ENCODE data around the gene ACADVL. TPM values are rescaled to one million over a fixed set of nuclear protein-coding genes. Genes with fewer than 3 reads are reported as not detected.

The ACADVL gene
- total RNA-seq, 1 donor from 2014 or later: 86.7 TPM

GRCh38 chr17:7222972-7223292, 3.2 kb downstream of the ACADVL start:
- Histone ChIP-seq H3K79me2 (ENCODE audit: low read depth) (peaks cover under 1% of the 10 kb centered on the region), H3K9ac (no peak overlapping the region), H3K4me1 (peaks cover 22% of the 10 kb centered on the region), H3K27me3 (no peaks in the 10 kb centered on the region), H3K27ac (no peak overlapping the region), H3K36me3 (no peaks in the 10 kb centered on the region), H3K4me2 (no peak overlapping the region), H2AFZ (replicated peaks) (no peak overlapping the region), H3K4me3 (no peak overlapping the region), H3F3A (ENCODE audit: low read depth) (peaks cover 51% of the 10 kb centered on the region), H4K20me1 (ENCODE audit: low read depth) (peaks cover 53% of the 10 kb centered on the region), H3K9me3 (ENCODE audit: low read depth) (no peaks in the 10 kb centered on the region)
- Mint-ChIP-seq H3K36me3 (peaks cover 22% of the 10 kb centered on the region), H3K27me3 (ENCODE audit: insufficient read depth, low read depth) (peaks cover 14% of the 10 kb centered on the region), H3K4me1 (peaks cover 34% of the 10 kb centered on the region), H3K27ac (no peak overlapping the region), H3K4me3 (peak overlapping the region; percentile 30), H3K9me3 (no peaks in the 10 kb centered on the region)
- DNase-seq (ENCODE audit: low spot score): no peak
- TF ChIP-seq EZH2 (IDR thresholded peaks at IDR 0.05) (no peak), CTCF (IDR thresholded peaks at IDR 0.05) (no peak), EZH2phosphoT487 (IDR thresholded peaks at IDR 0.05) (no peak)

GRCh38 chr17:7223375-7223774, 3.6 kb downstream of the ACADVL start:
- Histone ChIP-seq H3K27ac (no peak overlapping the region), H3K9ac (no peak overlapping the region), H3K36me3 (no peaks in the 10 kb centered on the region), H3K79me2 (ENCODE audit: low read depth) (no peaks in the 10 kb centered on the region), H3K27me3 (no peaks in the 10 kb centered on the region), H3K4me3 (no peak overlapping the region), H2AFZ (replicated peaks) (no peak overlapping the region), H3F3A (ENCODE audit: low read depth) (peaks cover 46% of the 10 kb centered on the region), H4K20me1 (ENCODE audit: low read depth) (peaks cover 56% of the 10 kb centered on the region), H3K9me3 (ENCODE audit: low read depth) (no peaks in the 10 kb centered on the region), H3K4me2 (no peak overlapping the region), H3K4me1 (peaks cover 18% of the 10 kb centered on the region)
- H3K27ac Mint-ChIP-seq: peak overlapping the region; percentile 72
- TF ChIP-seq CTCF (IDR thresholded peaks at IDR 0.05) (no peak), EZH2phosphoT487 (IDR thresholded peaks at IDR 0.05) (no peak), EZH2 (IDR thresholded peaks at IDR 0.05) (no peak)
- no peak for DNase-seq (ENCODE audit: low spot score)
- peak overlapping the region; percentile 36 for H3K4me3 Mint-ChIP-seq
- peaks cover 25% of the 10 kb centered on the region for H3K36me3 Mint-ChIP-seq
- H3K4me1 Mint-ChIP-seq: peaks cover 30% of the 10 kb centered on the region
- H3K27me3 Mint-ChIP-seq (ENCODE audit: insufficient read depth, low read depth): peaks cover 14% of the 10 kb centered on the region
- no peaks in the 10 kb centered on the region for H3K9me3 Mint-ChIP-seq

GRCh38 chr17:7224110-7224509, 4.4 kb downstream of the ACADVL start:
- Histone ChIP-seq H3K27ac (peak overlapping the region; percentile 20), H3K9ac (no peak overlapping the region), H4K20me1 (ENCODE audit: low read depth) (peaks cover 60% of the 10 kb centered on the region), H3F3A (ENCODE audit: low read depth) (peaks cover 39% of the 10 kb centered on the region), H3K27me3 (no peaks in the 10 kb centered on the region), H3K4me3 (no peak overlapping the region), H3K79me2 (ENCODE audit: low read depth) (no peaks in the 10 kb centered on the region), H2AFZ (replicated peaks) (no peak overlapping the region), H3K4me1 (peaks cover 10% of the 10 kb centered on the region), H3K36me3 (no peaks in the 10 kb centered on the region), H3K9me3 (ENCODE audit: low read depth) (no peaks in the 10 kb centered on the region), H3K4me2 (no peak overlapping the region)
- Mint-ChIP-seq H3K27me3 (ENCODE audit: insufficient read depth, low read depth) (peaks cover 12% of the 10 kb centered on the region), H3K4me3 (peak overlapping the region; percentile 36), H3K36me3 (peaks cover 30% of the 10 kb centered on the region), H3K27ac (no peak overlapping the region), H3K9me3 (no peaks in the 10 kb centered on the region), H3K4me1 (peaks cover 23% of the 10 kb centered on the region)
- DNase-seq (ENCODE audit: low spot score): no peak
- TF ChIP-seq EZH2 (IDR thresholded peaks at IDR 0.05) (no peak), CTCF (IDR thresholded peaks at IDR 0.05) (no peak), EZH2phosphoT487 (IDR thresholded peaks at IDR 0.05) (no peak)
